Cardiac fibroblast (primary cell): ENCODE data around the gene TRAP1.

Source experiments
- DNase-seq, 2 donors: peaks; one replicate each; pipeline versions ENCODE4 v3.0.0 to v3.0.0-alpha.2; 2010; ENCODE audit warnings: low read depth in 2 of 2
- H3K4me3 ChIP-seq, 2 donors: replicated peaks in 1 of 2; 1 replicate in 1 of 2; 2 replicates in 1 of 2; pipeline ENCODE4 v1.5.1; 2011; ENCODE audit warnings: low read depth in 2 of 2, low read length in 2 of 2, mild to moderate bottlenecking in 2 of 2, moderate library complexity in 1 of 2
- CTCF ChIP-seq: IDR thresholded peaks from one replicate; pipeline ENCODE4 v1.5.1; 2011; ENCODE audit warnings: low read depth, mild to moderate bottlenecking, low read length, inconsistent platforms

TRAP1 gene

GRCh38 chr16:3726021-3726687 lies 8.8 kb upstream of the TRAP1 start:
- DNase-seq, result no peak
- no peak overlapping the region for H3K4me3 ChIP-seq
- TF ChIP-seq CTCF, result no peak

- TF ChIP-seq CTCF, result no peak
Measured at GRCh38 chr16:3725276-3725675, 8.0 kb upstream of the TRAP1 start.

GRCh38 chr16:3722508-3722907 lies 5.2 kb upstream of the TRAP1 start:
- no peak for DNase-seq
- H3K4me3 ChIP-seq, result no peak overlapping the region
- TF ChIP-seq CTCF, result no peak

More at GRCh38 chr16:3725276-3725675, 8.0 kb upstream of the TRAP1 start:
- H3K4me3 ChIP-seq, result no peak overlapping the region
- DNase-seq, result no peak

- TF ChIP-seq CTCF, result no peak
- H3K4me3 ChIP-seq, result no peak overlapping the region
- DNase-seq, result no peak
Measured at GRCh38 chr16:3720418-3720817, 3.1 kb upstream of the TRAP1 start.

GRCh38 chr16:3718628-3719027 lies 1.3 kb upstream of the TRAP1 start:
- DNase-seq, result no peak
- TF ChIP-seq CTCF, result no peak
- no peak overlapping the region for H3K4me3 ChIP-seq

- DNase-seq, result no peak
- TF ChIP-seq CTCF, result no peak
- peak overlapping the region; percentile 44 to 99 for H3K4me3 ChIP-seq
Measured at GRCh38 chr16:3718019-3718391, 681 bp upstream of the TRAP1 start.

GRCh38 chr16:3716831-3717234 lies 491 bp downstream of the TRAP1 start:
- no peak for TF ChIP-seq CTCF
- DNase-seq, result no peak
- H3K4me3 ChIP-seq, result peak overlapping the region; percentile 98 to 99
